Measurements from ENCODE around the gene MPC1. TPM values are rescaled to one million over a fixed set of nuclear protein-coding genes. Genes with fewer than 3 reads are reported as not detected.

The MPC1 gene
- total and polyA plus RNA-seq, 2 donors from 2014 or later = 74.1 to 313 TPM

- Histone ChIP-seq H3K27me3 (ENCODE audit: control insufficient read depth, insufficient read depth, low read length) (no peaks in the 10 kb centered on the region), H3K9ac (ENCODE audit: low read length in 3 of 3) (no peak overlapping the region), H3K9me3 (ENCODE audit: control insufficient read depth in 2 of 3, insufficient read depth in 1 of 3, low read length in 3 of 3) (peaks cover 0 to 2% (median 0%) of the 10 kb centered on the region in 3 donors), H3K27ac (ENCODE audit: low read depth in 2 of 2, low read length in 2 of 2) (no peak overlapping the region), H3K4me1 (ENCODE audit: control insufficient read depth in 2 of 3, insufficient read depth in 2 of 3, low read depth in 1 of 3, low read length in 3 of 3) (no peaks in the 10 kb centered on the region), H3K36me3 (ENCODE audit: control insufficient read depth in 2 of 3, insufficient read depth in 3 of 3, low read length in 3 of 3) (peaks cover 0 to 3% (median 0%) of the 10 kb centered on the region in 3 donors), H3K4me3 (ENCODE audit: low read length in 3 of 3) (no peak overlapping the region)
- FAIRE-seq = no peak
- peak in 1 of 5 donors; percentile 52 for DNase-seq
- intact Hi-C loops (cut with DNase I) = no loop called here
- no peak for TF ChIP-seq CTCF (IDR thresholded peaks at IDR 0.05; ENCODE audit: borderline replicate concordance, extremely low read depth, insufficient read depth)
These were observed 30.8 kb upstream of the MPC1 start for GRCh38 chr6:166413491-166413951.

GRCh38 chr6:166412911-166413384 lies 30.2 kb upstream of the MPC1 start:
- no peak overlapping the region for H3K9ac ChIP-seq (ENCODE audit: low read length in 3 of 3)
- H3K4me1 ChIP-seq (ENCODE audit: control insufficient read depth in 2 of 3, insufficient read depth in 2 of 3, low read depth in 1 of 3, low read length in 3 of 3) = no peaks in the 10 kb centered on the region
- no peaks in the 10 kb centered on the region for H3K27me3 ChIP-seq (ENCODE audit: control insufficient read depth, insufficient read depth, low read length)
- no peak for TF ChIP-seq CTCF (IDR thresholded peaks at IDR 0.05; ENCODE audit: borderline replicate concordance, extremely low read depth, insufficient read depth)
- FAIRE-seq (no peak), DNase-seq (no peak)
- H3K9me3 ChIP-seq (ENCODE audit: control insufficient read depth in 2 of 3, insufficient read depth in 1 of 3, low read length in 3 of 3) = peaks cover 0 to 2% (median 0%) of the 10 kb centered on the region in 3 donors
- intact Hi-C loops (cut with DNase I) = no loop called here
- peaks cover 0 to 3% (median 0%) of the 10 kb centered on the region in 3 donors for H3K36me3 ChIP-seq (ENCODE audit: control insufficient read depth in 2 of 3, insufficient read depth in 3 of 3, low read length in 3 of 3)
- H3K4me3 ChIP-seq (ENCODE audit: low read length in 3 of 3) = no peak overlapping the region
- H3K27ac ChIP-seq (ENCODE audit: low read depth in 2 of 2, low read length in 2 of 2) = no peak overlapping the region

- no peak overlapping the region for H3K27ac ChIP-seq (ENCODE audit: low read depth in 2 of 2, low read length in 2 of 2)
- intact Hi-C loops (cut with DNase I) = no loop called here
- peaks cover 0 to 2% (median 0%) of the 10 kb centered on the region in 3 donors for H3K9me3 ChIP-seq (ENCODE audit: control insufficient read depth in 2 of 3, insufficient read depth in 1 of 3, low read length in 3 of 3)
- DNase-seq (peak in 1 of 5 donors; percentile 67), FAIRE-seq (no peak)
- H3K9ac ChIP-seq (ENCODE audit: low read length in 3 of 3) = no peak overlapping the region
- peaks cover 0 to 3% (median 0%) of the 10 kb centered on the region in 3 donors for H3K36me3 ChIP-seq (ENCODE audit: control insufficient read depth in 2 of 3, insufficient read depth in 3 of 3, low read length in 3 of 3)
- H3K4me3 ChIP-seq (ENCODE audit: low read length in 3 of 3) = no peak overlapping the region
- H3K4me1 ChIP-seq (ENCODE audit: control insufficient read depth in 2 of 3, insufficient read depth in 2 of 3, low read depth in 1 of 3, low read length in 3 of 3) = no peaks in the 10 kb centered on the region
- no peaks in the 10 kb centered on the region for H3K27me3 ChIP-seq (ENCODE audit: control insufficient read depth, insufficient read depth, low read length)
- TF ChIP-seq CTCF (IDR thresholded peaks at IDR 0.05; ENCODE audit: borderline replicate concordance, extremely low read depth, insufficient read depth) = no peak
These were observed 29.6 kb upstream of the MPC1 start for GRCh38 chr6:166412156-166412910.

Data from kidney (tissue), 14 donors.